ENCODE data around the gene GREM2.

GREM2 gene

GRCh38 chr1:240611228-240611618 is 732 bp downstream of the GREM2 start:
- H4K20me1 ChIP-seq (ENCODE audit: insufficient read depth, low read length) = no peaks in the 10 kb centered on the region
- no peaks in the 10 kb centered on the region for H3K4me1 ChIP-seq (ENCODE audit: insufficient read depth, low read length, severe bottlenecking)
- H3K27ac ChIP-seq (ENCODE audit: low read depth, low read length, poor library complexity, severe bottlenecking) = no peak overlapping the region
- H3K79me2 ChIP-seq (ENCODE audit: insufficient read depth, low read length) = no peaks in the 10 kb centered on the region
- no peak overlapping the region for H3K4me2 ChIP-seq (ENCODE audit: low read length)
- no peaks in the 10 kb centered on the region for H3F3A ChIP-seq (ENCODE audit: insufficient read depth, low read length)
- no peaks in the 10 kb centered on the region for H3K27me3 ChIP-seq (ENCODE audit: insufficient read depth, low read length)
- no peaks in the 10 kb centered on the region for H3K9me2 ChIP-seq (ENCODE audit: low read depth, low read length)
- H3K9me3 ChIP-seq (ENCODE audit: low read length) = no peaks in the 10 kb centered on the region
- no peak overlapping the region for H3K9ac ChIP-seq (ENCODE audit: low read length)
- TF ChIP-seq EZH2 (IDR thresholded peaks at IDR 0.05; ENCODE audit: borderline replicate concordance, low read length) = no peak
- no peak for TF ChIP-seq CTCF (IDR thresholded peaks at IDR 0.05; ENCODE audit: low read length)
- H2AFZ ChIP-seq (ENCODE audit: low read length) = no peak overlapping the region
- no peaks in the 10 kb centered on the region for H3K36me3 ChIP-seq (ENCODE audit: insufficient read depth, low read length)
- no peak overlapping the region for H3K4me3 ChIP-seq (ENCODE audit: low read depth, low read length, poor library complexity, severe bottlenecking)

- no peaks in the 10 kb centered on the region for H3K79me2 ChIP-seq (ENCODE audit: insufficient read depth, low read length)
- no peaks in the 10 kb centered on the region for H3K4me1 ChIP-seq (ENCODE audit: insufficient read depth, low read length, severe bottlenecking)
- H3K9me3 ChIP-seq (ENCODE audit: low read length) = no peaks in the 10 kb centered on the region
- no peak overlapping the region for H3K4me2 ChIP-seq (ENCODE audit: low read length)
- no peaks in the 10 kb centered on the region for H3K9me2 ChIP-seq (ENCODE audit: low read depth, low read length)
- no peaks in the 10 kb centered on the region for H3F3A ChIP-seq (ENCODE audit: insufficient read depth, low read length)
- no peak overlapping the region for H3K9ac ChIP-seq (ENCODE audit: low read length)
- H4K20me1 ChIP-seq (ENCODE audit: insufficient read depth, low read length) = no peaks in the 10 kb centered on the region
- H2AFZ ChIP-seq (ENCODE audit: low read length) = no peak overlapping the region
- no peak overlapping the region for H3K27ac ChIP-seq (ENCODE audit: low read depth, low read length, poor library complexity, severe bottlenecking)
- H3K36me3 ChIP-seq (ENCODE audit: insufficient read depth, low read length) = no peaks in the 10 kb centered on the region
- no peaks in the 10 kb centered on the region for H3K27me3 ChIP-seq (ENCODE audit: insufficient read depth, low read length)
- TF ChIP-seq CTCF (IDR thresholded peaks at IDR 0.05; ENCODE audit: low read length) (no peak), EZH2 (IDR thresholded peaks at IDR 0.05; ENCODE audit: borderline replicate concordance, low read length) (no peak)
- H3K4me3 ChIP-seq (ENCODE audit: low read depth, low read length, poor library complexity, severe bottlenecking) = no peak overlapping the region
Measured at GRCh38 chr1:240610636-240611035, 1.3 kb downstream of the GREM2 start.

- H3F3A ChIP-seq (ENCODE audit: insufficient read depth, low read length) = no peaks in the 10 kb centered on the region
- no peak overlapping the region for H3K27ac ChIP-seq (ENCODE audit: low read depth, low read length, poor library complexity, severe bottlenecking)
- no peaks in the 10 kb centered on the region for H3K9me3 ChIP-seq (ENCODE audit: low read length)
- no peaks in the 10 kb centered on the region for H4K20me1 ChIP-seq (ENCODE audit: insufficient read depth, low read length)
- no peaks in the 10 kb centered on the region for H3K79me2 ChIP-seq (ENCODE audit: insufficient read depth, low read length)
- no peaks in the 10 kb centered on the region for H3K36me3 ChIP-seq (ENCODE audit: insufficient read depth, low read length)
- H3K4me1 ChIP-seq (ENCODE audit: insufficient read depth, low read length, severe bottlenecking) = no peaks in the 10 kb centered on the region
- no peaks in the 10 kb centered on the region for H3K9me2 ChIP-seq (ENCODE audit: low read depth, low read length)
- H3K4me2 ChIP-seq (ENCODE audit: low read length) = no peak overlapping the region
- no peaks in the 10 kb centered on the region for H3K27me3 ChIP-seq (ENCODE audit: insufficient read depth, low read length)
- H3K4me3 ChIP-seq (ENCODE audit: low read depth, low read length, poor library complexity, severe bottlenecking) = no peak overlapping the region
- no peak overlapping the region for H3K9ac ChIP-seq (ENCODE audit: low read length)
- no peak overlapping the region for H2AFZ ChIP-seq (ENCODE audit: low read length)
- TF ChIP-seq EZH2 (IDR thresholded peaks at IDR 0.05; ENCODE audit: borderline replicate concordance, low read length) (no peak), CTCF (IDR thresholded peaks at IDR 0.05; ENCODE audit: low read length) (no peak)
Measured at GRCh38 chr1:240609527-240610060, 2.4 kb downstream of the GREM2 start.
